CD4-positive, alpha-beta T cell treated with Interleukin-6 for 4 hours (primary cell): ENCODE results near the gene CDC42EP3.

Experiments used
- DNase-seq: peaks from one replicate; pipeline ENCODE4 v3.0.0-alpha.2; 2020; ENCODE audit warnings: mixed read lengths

The CDC42EP3 gene

DNA sequence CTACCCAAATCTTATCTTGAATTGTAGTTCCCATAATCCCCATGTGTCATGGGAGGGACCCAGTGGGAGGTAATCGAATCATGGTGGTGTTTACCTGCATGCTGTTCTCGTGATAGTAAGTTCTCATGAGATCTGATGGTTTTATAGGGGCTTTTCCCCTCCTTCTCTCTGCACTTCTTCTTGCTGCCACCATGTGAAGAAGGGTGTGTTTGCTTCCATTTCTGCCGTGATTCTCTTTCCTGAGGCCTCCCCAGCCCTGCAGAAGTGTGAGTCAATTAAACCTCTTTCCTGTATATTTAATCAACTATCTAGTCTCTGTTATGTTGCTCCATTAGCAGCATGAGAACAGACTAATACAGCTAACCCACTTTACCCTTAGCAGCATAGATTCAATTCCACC lies 37.6 kb downstream of the CDC42EP3 start:
- DNase-seq: no peak

DNA sequence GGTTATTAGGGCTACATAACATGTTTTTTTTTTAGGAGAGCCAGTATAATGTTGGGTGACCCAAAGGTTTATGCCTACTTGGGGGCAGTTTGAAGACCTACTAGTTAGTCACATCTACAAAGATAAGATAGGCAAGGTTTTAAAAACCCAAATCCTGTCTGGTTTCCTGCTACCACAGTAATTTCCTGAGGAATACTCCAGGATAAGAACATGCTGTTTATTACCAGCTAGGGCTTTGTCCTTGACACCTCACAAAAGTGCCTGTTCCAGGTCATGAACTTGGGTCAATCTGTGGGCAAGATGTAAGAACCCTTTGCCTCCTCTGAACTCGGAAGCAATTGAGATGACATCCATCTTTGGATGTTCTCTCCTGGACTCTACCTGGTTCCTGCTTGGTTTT lies 38.2 kb downstream of the CDC42EP3 start:
- DNase-seq: no peak

DNA sequence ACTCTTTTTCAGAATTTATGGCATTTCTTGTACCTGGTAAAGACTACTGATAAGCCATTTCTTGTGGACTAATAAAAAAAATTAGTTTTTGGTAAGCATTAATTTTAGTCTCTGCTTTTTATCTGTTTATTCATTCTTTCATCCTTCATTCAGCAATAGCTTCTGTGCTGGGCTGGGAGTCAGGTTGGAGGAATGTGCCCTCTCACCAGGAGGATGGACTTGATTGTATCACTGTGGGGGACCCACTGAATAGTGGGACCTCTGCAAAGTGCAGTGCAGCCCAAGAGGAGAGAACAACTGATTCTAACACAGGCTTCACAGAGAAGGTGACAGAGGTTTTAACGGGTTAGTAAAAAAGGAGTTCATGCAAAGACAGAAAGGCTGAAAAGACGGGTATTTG lies 39.1 kb downstream of the CDC42EP3 start:
- no peak for DNase-seq

DNA sequence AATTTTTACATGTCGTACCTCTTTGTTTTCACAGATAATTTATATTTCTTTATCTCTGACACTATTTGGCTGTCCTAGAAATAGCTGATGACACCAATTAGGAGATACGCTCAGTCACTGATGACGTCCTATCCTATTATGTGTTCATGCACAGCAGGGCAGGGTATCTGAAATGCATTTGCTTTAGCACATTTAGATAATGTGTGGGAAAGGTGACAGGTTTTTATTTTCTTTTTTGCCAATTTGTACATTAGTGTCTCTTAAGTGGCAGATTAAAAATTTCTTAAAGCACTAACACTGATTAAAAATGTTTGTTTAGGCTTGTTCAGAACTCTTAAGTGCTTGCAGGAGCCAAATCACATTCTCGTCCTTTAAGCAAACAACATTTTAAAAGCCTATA lies 39.7 kb downstream of the CDC42EP3 start:
- no peak for DNase-seq

DNA sequence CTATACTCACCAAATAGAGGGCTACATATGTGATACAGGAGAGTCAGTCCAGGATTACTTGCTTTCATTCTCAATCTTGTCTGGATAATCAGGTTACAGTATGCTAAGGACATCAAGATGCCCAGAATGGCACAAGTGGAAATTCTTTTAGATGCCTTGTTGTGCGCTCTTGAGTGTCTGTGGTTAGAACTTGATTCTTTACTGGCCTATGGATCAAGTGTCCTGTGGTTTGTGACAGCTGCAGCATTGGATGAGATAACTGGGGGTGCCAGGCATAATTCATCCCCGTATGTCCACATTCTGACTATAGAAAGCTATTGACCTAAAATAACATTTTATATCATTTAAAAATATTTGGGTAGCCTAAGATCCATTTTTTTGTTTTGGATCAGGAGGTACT lies 40.1 kb downstream of the CDC42EP3 start:
- DNase-seq: no peak

DNA sequence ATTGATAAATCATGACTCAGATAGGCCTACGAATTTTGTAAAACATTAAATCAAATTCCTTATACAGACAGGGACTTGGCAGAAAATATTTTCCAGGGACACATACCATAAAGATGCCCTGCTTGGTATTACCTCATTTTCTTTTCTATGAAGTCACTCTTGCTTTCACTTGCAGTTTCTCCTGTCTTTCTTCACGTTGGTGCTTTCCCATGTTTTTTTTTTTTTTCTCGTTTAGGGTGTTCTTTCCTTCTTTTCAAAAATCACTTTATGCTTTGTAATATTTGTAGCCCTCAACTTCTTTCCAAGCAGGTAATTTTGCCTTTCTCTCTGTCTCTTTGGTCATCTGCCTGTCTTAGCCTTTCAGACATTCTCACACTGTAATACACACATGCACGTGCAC lies 40.7 kb downstream of the CDC42EP3 start:
- DNase-seq: no peak

DNA sequence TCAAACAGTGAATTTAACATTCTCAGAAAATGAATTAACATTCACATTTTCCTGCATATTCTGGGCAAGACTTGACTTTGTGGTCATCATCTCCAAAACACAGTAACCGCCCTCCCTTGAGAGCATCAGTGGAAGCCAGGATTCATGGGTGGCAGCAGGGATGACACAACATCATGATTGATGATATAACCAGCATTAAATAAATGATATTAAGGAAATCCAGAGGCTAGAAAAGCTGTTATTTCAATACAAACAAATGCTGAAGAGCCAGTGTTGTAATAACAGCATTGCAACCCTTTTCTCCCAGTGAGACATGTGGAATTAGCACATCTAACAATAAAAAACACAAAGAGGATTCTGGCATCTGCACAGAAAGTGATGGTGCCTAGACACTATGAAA lies 41.1 kb downstream of the CDC42EP3 start:
- DNase-seq: no peak

DNA sequence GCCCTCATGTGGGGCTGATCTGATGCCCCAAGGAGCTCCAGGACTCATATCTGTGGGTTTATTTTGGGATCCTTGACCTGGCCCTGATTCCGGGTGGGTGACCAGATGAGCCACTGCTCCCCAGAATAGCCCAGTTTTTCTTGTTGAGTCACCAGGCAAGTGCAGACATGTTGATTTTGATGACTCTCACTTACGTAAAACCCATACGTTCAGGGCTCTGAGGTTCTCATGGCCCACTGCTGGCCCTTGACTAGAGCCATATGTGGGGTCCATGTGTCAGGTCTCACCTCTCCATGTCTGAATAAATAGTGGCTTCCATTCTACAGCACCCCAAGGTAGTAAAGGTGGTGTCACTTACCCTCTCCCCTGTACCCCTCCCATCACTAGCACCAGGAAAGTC lies 41.9 kb downstream of the CDC42EP3 start:
- no peak for DNase-seq

DNA sequence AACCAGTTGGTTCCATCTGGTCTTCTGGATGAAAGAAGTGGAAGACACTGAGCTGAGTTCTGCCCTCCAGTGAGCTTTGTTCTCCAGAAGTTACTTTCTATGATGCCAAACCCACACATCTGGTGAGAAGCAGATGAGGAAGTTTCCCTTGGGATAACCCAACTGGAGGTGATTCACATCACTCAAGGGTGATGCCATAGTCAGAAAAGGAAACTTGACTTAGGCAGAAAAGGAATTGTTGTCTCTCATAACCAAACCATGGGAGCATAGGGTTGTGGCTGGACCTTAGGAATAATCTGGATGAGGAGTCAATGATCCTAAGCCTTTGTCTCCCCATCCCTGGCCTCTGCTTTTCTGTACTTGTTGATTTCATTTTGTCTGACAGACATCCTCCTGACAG lies 43.7 kb downstream of the CDC42EP3 start:
- no peak for DNase-seq

DNA sequence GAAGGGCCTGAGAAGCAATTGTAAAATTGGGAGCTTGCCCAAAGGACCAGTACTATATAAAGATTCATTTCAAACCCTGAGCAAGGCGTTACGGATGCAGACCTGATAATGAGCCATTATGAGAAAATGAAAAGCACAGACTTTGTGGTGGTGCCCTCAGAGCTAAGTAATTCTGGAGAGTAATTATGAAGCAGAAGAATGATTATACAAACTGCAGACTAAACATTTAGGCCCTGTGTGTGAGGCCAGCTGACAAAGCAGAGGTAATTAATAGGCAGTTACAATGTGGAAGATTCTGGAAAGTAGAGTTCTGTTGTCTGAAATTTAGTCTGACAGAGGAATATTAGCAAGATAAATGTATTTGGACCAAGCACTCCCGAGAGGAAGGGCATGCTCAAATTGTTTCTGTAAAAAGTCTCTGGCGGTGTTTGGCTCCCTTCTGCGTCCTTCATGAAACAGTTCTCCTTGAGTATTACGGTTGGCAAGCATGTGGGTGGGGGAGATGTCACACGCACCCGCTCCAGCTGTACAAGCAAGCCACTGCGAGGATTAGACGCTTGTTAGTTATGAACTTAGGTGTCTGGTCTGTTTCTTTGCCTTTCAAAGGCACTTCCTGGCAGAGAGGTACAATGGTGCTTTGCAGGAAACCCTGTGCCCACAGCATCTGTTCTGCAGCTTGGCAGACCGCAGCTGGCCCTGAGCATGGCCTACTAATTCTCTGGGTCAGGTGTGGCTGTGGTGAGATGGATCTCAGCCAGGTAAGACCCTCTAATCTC lies 45.5 kb downstream of the CDC42EP3 start:
- peak; percentile 80 for DNase-seq

DNA sequence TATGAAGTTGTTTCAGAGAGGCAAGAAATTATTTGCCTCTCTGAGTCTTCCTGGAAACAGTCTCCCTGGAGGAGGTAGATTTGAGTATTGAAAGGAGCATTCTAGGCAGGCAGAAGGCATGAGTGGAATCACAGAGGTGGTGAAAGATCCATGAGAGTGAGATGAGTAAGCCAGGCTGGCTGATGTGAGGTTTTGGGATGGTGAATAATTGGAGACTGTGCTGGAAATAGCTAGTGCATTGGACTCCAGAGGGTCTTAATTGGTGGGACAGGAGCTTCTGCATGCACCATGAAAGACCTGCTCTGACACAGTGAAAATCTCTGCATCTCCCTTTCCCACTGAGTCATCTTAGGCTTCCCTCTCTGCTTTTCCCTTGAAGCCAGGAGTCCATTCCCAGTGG lies 46.3 kb downstream of the CDC42EP3 start:
- no peak for DNase-seq

DNA sequence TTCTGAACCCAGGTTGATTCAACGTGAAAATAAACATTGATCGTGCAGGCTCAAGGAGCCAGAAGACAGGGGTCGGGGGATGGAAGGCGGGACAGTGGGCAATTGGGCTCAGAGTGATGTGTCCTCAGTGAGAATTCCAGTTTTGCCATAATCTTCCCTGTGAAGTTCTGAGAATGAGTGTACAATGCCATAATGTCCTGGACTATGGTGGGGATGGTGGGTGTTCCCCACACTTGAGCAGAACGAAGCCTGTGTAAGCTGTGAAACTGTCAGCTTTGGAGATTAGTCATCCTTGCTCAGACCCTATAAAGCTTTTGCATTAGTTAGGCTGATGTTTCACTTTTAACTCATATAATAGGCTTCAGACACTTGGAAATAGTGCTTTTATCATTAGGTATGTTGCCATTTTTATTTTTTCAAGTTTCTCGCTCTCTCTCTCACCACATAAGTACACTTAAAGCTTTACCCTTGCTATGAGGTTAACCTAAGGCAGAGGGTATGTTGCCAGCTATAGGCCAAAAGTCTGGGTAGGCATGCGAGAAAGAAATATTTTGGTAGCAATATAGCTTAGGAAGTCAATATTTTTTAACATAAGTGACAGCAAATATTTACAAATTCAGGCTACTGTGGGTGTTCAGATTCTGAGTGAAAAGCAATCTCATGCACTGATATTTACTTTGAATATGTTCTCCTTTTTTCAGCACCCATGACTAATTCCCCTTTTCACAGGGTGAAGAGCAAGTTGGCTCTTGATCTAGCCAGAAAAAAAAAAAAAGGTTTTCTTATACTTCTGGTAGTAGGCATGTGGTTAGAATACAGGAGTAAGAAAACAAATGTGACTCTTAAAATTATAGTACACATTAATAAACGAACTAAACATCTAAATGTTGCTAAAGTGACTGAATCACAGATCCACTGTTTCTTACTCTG lies 47.2 kb downstream of the CDC42EP3 start:
- peak; percentile 44 for DNase-seq

DNA sequence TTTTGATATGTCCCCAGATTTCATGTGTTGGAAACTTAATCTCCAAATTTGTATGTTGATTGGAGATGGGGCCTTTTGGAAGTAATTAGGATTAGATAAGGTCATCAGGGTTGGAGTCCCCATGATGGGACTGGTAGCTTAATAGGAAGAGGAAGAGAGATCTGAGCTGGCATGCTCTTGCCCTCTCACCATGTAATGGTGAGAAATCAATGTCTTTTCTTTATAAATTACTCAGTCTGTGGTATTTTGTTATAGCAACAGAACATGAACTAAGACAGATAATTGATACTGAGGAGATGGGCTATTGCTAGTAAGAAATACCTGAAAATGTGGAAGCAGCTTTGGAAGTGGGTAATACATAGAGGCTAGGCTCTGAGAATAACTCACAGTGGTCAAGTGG lies 48.0 kb downstream of the CDC42EP3 start:
- DNase-seq: no peak

DNA sequence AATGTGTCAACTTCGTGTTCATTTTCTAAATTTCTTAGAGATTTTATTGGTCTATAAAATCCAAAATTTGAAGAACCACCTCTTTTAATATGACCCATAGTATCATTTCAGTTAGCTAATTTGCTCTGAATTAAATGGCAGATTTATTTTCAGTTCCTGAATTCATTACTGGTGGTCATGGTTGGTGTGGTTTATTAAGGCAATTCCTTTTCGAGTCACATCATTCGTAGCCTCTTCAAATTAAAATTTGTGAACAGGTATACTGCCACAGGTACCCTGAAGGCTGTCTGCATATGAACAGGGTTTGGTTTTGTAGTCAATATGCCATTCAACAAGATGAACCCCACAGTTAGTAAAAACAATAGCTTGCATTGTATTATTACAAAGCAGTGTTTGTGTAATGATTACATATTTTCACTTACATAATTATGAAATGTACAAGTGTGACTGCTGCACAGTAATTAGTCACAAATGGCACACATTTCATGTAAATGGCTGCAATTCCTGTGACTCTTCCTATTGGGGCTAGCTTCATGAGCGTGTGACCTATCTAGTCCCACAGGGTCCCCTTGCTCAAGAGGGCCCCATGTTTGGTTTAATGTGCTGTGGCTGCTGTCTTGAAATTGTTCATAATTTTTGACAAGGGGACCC lies 48.9 kb downstream of the CDC42EP3 start:
- DNase-seq: no peak

DNA sequence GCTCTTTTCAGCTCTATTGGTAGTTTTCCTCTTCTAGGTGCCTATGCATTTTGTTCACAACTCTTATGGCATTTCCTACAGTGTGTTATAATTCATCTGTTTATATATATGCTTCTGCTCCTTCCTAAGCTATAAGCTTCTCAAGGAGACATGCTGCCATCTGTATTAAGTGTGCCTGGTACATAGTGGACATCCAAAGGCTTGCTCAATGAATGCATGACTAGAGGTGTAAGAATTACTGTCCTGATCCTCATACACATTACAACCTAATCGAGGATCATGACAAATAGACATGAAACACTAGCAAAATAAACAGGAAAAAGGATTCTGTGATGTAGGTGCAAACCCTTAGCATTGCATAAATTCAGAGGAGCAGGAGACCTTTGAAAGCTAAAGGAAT lies 50.2 kb downstream of the CDC42EP3 start:
- no peak for DNase-seq

DNA sequence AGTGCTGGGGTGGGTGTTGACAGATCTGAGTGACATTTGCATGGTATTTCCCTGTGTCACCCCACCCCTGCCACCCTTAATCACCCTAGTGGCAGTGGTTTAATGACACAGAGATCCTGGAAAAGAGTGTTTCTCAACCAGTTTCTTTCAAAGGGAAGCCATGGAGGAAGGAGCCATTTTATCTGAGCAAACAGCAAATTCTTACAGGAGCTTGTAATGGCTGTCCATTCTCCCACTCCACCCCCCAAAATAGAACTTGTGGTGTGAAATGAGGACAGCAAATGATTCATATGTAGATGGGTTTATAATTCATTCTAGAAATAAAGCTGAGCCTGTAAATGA lies 51.5 kb downstream of the CDC42EP3 start:
- DNase-seq: no peak

DNA sequence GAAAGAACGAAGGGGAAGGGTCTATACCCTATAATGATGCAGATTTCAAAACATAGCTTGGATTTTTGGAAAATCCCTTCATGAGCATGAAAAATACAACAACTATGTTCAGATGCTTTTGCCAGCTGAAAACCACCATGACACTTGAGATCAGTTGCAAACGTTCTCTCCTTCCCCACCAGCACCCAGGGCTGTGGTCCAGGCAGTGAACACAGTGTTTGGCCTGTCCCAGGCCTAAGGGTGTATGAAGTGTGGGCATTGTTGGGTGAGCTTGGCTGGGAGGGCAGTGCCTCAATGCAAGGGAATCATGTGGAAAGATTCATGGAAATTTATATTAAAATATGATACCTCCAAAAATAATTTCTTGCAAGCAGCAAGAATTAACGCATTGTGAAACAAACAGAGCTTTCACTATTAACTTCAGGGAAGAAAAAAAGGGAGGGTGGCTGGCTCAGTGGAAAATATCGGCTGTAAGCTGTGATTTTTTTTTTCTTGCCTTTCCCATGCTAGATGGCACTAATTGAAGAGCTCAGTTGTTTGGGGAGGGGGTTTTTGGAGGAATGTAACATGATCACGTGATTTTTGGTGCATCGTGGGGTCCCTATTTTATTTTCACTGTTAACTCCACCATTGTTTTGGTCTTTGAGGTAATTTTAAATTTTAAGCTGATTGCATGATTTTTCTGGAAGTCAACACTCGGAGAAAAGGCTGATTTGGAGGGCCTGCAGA lies 52.0 kb downstream of the CDC42EP3 start:
- no peak for DNase-seq

DNA sequence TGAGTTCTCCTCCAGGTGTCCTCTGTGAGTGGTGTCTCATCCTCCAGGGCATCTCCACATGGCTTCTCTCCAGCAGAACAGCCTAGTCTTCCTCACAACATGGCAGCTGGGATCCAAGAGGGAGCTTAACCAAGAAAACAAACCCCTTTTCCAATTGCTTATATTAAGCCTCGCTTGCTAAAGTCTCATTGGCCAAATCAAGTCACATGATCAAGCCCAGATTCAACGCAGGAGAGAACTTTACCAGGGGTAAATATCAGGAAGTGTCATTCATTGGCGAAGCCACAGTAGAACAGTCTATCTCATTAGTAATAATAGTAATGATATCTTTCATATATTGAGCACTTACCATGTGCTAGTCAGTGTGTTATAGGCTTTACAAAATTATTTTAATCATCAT lies 53.1 kb downstream of the CDC42EP3 start:
- DNase-seq: no peak

DNA sequence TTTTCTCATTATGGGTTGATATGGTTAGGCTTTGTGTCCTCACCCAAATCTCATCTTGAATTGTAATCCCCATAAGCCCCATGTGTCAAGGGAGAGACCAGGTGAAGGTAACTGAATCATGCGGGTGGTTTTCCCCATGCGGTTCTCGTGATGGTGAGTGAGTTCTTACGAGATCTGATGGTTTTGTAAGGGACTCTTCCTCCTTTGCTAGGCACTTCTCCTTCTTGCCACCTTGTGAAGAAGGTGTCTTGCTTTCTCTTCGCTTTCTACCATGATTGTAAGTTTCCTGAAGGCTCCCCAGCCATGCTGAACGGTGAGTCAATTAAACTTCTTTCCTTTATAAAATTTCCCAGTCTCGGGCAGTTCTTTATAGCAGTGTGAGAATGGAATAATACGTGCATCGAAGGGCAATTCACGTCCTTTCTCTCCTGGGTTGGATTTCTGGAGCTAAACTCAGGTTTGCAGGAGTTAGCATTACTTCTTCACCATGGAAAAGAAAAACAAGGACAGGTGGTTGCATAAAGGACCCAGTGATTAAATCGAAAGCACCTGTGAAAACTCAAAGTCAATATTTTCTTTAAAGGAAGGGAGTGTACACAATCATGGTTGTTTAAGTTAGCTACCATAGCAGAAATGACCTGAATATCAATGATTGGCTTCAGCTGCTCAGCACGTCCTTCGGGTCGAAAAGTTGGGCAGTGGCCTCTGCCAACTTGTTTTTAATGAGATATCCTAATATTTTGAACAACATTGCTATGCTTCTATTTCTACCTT lies 54.1 kb downstream of the CDC42EP3 start:
- no peak for DNase-seq

DNA sequence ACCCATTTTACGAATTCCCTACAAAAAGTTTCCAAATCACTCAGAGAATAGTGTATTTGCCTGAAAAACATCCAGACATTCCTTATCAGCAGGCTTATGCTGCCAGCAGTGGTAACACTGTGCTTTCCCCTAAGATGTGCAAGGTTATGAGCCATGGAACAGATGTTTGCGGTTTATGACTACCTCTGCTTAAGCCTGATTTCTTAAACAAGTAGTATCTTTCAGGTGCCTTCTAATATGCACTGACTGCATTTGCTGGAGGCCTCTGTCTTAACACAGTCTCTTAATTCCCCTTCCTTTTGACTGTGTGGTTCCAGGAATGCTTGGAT lies 54.8 kb downstream of the CDC42EP3 start:
- DNase-seq: no peak

DNA sequence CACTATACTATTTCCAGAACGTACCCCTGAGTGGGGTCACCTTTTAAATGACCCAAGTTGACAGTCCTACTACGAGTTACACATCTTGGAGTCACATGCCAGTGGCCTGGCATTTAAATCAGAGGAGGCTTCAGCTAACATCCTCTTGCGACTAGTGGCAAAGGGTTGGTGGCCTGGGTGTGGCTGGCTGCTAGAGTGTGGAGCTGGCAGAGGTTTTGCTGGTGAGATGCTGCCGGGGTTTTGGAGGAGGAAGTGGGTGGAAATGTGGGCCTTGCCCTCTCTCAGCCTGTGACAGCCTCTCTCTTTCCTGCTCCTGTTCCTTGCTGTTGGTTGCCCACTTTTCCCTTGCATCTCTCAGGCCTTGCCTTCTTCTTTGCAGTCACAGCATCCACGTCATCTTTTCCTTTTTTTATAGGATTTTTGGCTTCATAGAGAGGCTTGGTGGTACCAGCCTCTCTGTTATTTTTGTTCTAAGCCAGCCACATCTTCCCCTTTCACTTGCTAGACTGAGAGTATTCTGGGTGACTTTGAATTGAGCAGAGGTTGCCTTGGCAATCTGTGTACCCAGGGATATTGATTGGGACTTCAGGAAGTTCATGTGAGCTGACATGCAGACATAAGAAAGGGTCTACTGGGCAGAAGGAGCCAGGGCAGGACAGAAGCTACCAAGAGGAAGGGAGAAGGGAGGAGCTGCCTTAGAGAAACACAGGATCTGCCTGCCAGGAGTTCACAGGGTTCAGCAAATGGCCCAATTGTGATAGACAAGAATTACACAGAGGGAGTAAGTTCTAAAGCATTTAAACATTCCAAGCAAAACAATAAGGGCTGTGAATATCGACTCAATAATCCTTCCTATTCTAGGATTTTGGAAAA lies 55.4 kb downstream of the CDC42EP3 start:
- DNase-seq: peak; percentile 82
